MCF 10A (cell line): ENCODE results near the gene GPR143. TPM values are rescaled to one million over a fixed set of nuclear protein-coding genes. Genes with fewer than 3 reads are reported as not detected.
"Not testable (repeated sequence)": the region's sequence is repeated elsewhere in the genome, so short reads cannot be mapped to it uniquely, and the experiment has no call there.

Experiments used
- BruUV-seq: library from RNA; stranded (reverse); fragments of 400-500 nt; replicated peaks from 2 replicates; lab custom pipeline; 2021; lab: Mats Ljungman, UMichigan
- CTCF ChIA-PET: fragments of 300-600 bp; sonication (Branson Sonifier 250); formaldehyde crosslinking; extraction: SDS; loops from one replicate; lab custom pipeline; 2021; ENCODE audit warnings: antibody characterized with exemption, inconsistent platforms; lab: Yijun Ruan, JAX
- POLR2A ChIA-PET: fragments of 300-600, 350-650 bp; sonication (Branson Sonifier 250); formaldehyde crosslinking; extraction: SDS; loops from one replicate; lab custom pipeline; 2020; ENCODE audit warnings: antibody characterized with exemption, inconsistent platforms; lab: Yijun Ruan, JAX
- DNase-seq: peaks from one replicate; pipeline ENCODE4 v3.0.0-alpha.2; 2018; ENCODE audit not compliant: unreplicated experiment
- H3K27ac Mint-ChIP-seq: one replicate; pipeline ENCODE4 v1.8.0; 2022; ENCODE audit warnings: mild to moderate bottlenecking, low read depth, mixed read lengths; ENCODE audit not compliant: unreplicated experiment
- H3K27me3 Mint-ChIP-seq: one replicate; pipeline ENCODE4 v1.8.0; 2022; ENCODE audit warnings: mixed read lengths; ENCODE audit not compliant: insufficient read depth, unreplicated experiment
- H3K36me3 Mint-ChIP-seq: one replicate; pipeline ENCODE4 v1.8.0; 2022; ENCODE audit warnings: mild to moderate bottlenecking, moderate library complexity, mixed read lengths; ENCODE audit not compliant: insufficient read depth, unreplicated experiment
- H3K4me1 Mint-ChIP-seq: one replicate; pipeline ENCODE4 v1.8.0; 2022; ENCODE audit warnings: mixed read lengths; ENCODE audit not compliant: insufficient read depth, unreplicated experiment
- H3K4me3 Mint-ChIP-seq: one replicate; pipeline ENCODE4 v1.8.0; 2022; ENCODE audit warnings: mild to moderate bottlenecking, moderate library complexity, mixed read lengths; ENCODE audit not compliant: unreplicated experiment
- H3K9me3 Mint-ChIP-seq: one replicate; pipeline ENCODE4 v1.8.0; 2022; ENCODE audit warnings: mixed read lengths; ENCODE audit not compliant: unreplicated experiment
- intact Hi-C: fragments of 100-400 bp; cut with micrococcal nuclease; formaldehyde crosslinking; loops from 2 replicates; pipeline ENCODE4 v1.14.1; 2022
- total RNA-seq: library from RNA; stranded (reverse); gene quantifications from 2 replicates; pipeline ENCODE4 v1.2.3, GENCODE V29; 2022
- TF ChIP-seq, protein P1 (sequence below): fragments of 200-600 bp; IDR thresholded peaks from one replicate; pipeline ENCODE4 v1.8.0; 2022; ENCODE audit warnings: antibody characterized with exemption, mild to moderate bottlenecking; ENCODE audit not compliant: unreplicated experiment

GPR143 gene
- total RNA-seq, 1 experiment from 2014 or later, result 0.77 TPM

- POLR2A ChIA-PET, result no interaction called here
- Mint-ChIP-seq H3K4me3 (no peak overlapping the region), H3K27me3 (no peaks in the 10 kb centered on the region), H3K4me1 (peaks cover 6% of the 10 kb centered on the region), H3K36me3 (peaks cover 4% of the 10 kb centered on the region), H3K27ac (no peak overlapping the region), H3K9me3 (peaks cover 7% of the 10 kb centered on the region)
- CTCF ChIA-PET, result interaction anchor here (0.8 kb wide), 1 partner anchor 147 kb away, joined by 3 read pairs; no protein-coding TSS in a partner anchor
- DNase-seq, result no peak
- no TSS peak for BruUV-seq
- TF ChIP-seq, protein P1, sequence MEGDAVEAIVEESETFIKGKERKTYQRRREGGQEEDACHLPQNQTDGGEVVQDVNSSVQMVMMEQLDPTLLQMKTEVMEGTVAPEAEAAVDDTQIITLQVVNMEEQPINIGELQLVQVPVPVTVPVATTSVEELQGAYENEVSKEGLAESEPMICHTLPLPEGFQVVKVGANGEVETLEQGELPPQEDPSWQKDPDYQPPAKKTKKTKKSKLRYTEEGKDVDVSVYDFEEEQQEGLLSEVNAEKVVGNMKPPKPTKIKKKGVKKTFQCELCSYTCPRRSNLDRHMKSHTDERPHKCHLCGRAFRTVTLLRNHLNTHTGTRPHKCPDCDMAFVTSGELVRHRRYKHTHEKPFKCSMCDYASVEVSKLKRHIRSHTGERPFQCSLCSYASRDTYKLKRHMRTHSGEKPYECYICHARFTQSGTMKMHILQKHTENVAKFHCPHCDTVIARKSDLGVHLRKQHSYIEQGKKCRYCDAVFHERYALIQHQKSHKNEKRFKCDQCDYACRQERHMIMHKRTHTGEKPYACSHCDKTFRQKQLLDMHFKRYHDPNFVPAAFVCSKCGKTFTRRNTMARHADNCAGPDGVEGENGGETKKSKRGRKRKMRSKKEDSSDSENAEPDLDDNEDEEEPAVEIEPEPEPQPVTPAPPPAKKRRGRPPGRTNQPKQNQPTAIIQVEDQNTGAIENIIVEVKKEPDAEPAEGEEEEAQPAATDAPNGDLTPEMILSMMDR, result no peak
- intact Hi-C loops, result no loop called here
Observed at GRCh38 chrX:9775930-9776329, 10.3 kb upstream of the GPR143 start.

- ChIA-PET CTCF (interaction anchor here (0.7 kb wide), 1 partner anchor 101 kb away, joined by 3 read pairs; no protein-coding TSS in a partner anchor), POLR2A (no interaction called here)
- Mint-ChIP-seq H3K9me3 (peaks cover 7% of the 10 kb centered on the region), H3K27ac (no peak overlapping the region), H3K4me1 (peaks cover 6% of the 10 kb centered on the region), H3K36me3 (peaks cover 4% of the 10 kb centered on the region), H3K4me3 (no peak overlapping the region), H3K27me3 (no peaks in the 10 kb centered on the region)
- intact Hi-C loops, result no loop called here
- BruUV-seq, result no TSS peak
- no peak for DNase-seq
- TF ChIP-seq, protein P1, result no peak
Observed at GRCh38 chrX:9772943-9773342, 7.3 kb upstream of the GPR143 start.

GRCh38 chrX:9770319-9770718 lies 4.7 kb upstream of the GPR143 start:
- CTCF ChIA-PET, result no interaction called here
- Mint-ChIP-seq H3K9me3 (peaks cover 5% of the 10 kb centered on the region), H3K4me1 (peaks cover 5% of the 10 kb centered on the region), H3K27me3 (no peaks in the 10 kb centered on the region), H3K4me3 (no peak overlapping the region), H3K27ac (no peak overlapping the region), H3K36me3 (no peaks in the 10 kb centered on the region)
- DNase-seq, result peak; percentile 13
- BruUV-seq, result no TSS peak
- TF ChIP-seq, protein P1, result no peak
- POLR2A ChIA-PET, result no interaction called here
- intact Hi-C loops, result no loop called here

- not testable (repeated sequence) for BruUV-seq
Observed at GRCh38 chrX:9768321-9768839, 2.7 kb upstream of the GPR143 start.

More at GRCh38 chrX:9768321-9768839, 2.7 kb upstream of the GPR143 start:
- H3K4me1 Mint-ChIP-seq, DNase-seq, H3K27ac Mint-ChIP-seq, intact Hi-C loops, H3K27me3 Mint-ChIP-seq, H3K4me3 Mint-ChIP-seq, H3K36me3 Mint-ChIP-seq, H3K9me3 Mint-ChIP-seq, POLR2A ChIA-PET: not testable (repeated sequence)
- CTCF ChIA-PET, result interaction anchor here (0.7 kb wide), 1 partner anchor 11 kb away, joined by 3 read pairs; no protein-coding TSS in a partner anchor
